ENCODE data around the gene ADAMTS8.

Gene ADAMTS8

GRCh38 chr11:130420478-130421198 is 7.8 kb downstream of the ADAMTS8 start:
- DNase-seq (ENCODE audit: low read depth in 2 of 2) = no peak

GRCh38 chr11:130418756-130419155 is 9.7 kb downstream of the ADAMTS8 start:
- DNase-seq (ENCODE audit: low read depth in 2 of 2) = no peak

GRCh38 chr11:130418210-130418609 is 10.2 kb downstream of the ADAMTS8 start:
- no peak for DNase-seq (ENCODE audit: low read depth in 2 of 2)

- DNase-seq (ENCODE audit: low read depth in 2 of 2) = no peak
These were observed 11.5 kb downstream of the ADAMTS8 start for GRCh38 chr11:130416906-130417305.

GRCh38 chr11:130416530-130416882 is 11.9 kb downstream of the ADAMTS8 start:
- DNase-seq (ENCODE audit: low read depth in 2 of 2) = no peak

- no peak for DNase-seq (ENCODE audit: low read depth in 2 of 2)
These were observed 12.5 kb downstream of the ADAMTS8 start for GRCh38 chr11:130415731-130416529.

GRCh38 chr11:130414107-130415080 is 14.0 kb downstream of the ADAMTS8 start:
- DNase-seq (ENCODE audit: low read depth in 2 of 2) = no peak

- no peak for DNase-seq (ENCODE audit: low read depth in 2 of 2)
These were observed 14.9 kb downstream of the ADAMTS8 start for GRCh38 chr11:130413405-130414106.

- DNase-seq (ENCODE audit: low read depth in 2 of 2) = no peak
These were observed 17.2 kb downstream of the ADAMTS8 start for GRCh38 chr11:130411223-130411622.

GRCh38 chr11:130409594-130410388 is 18.6 kb downstream of the ADAMTS8 start:
- DNase-seq (ENCODE audit: low read depth in 2 of 2) = no peak

GRCh38 chr11:130408901-130409300 is 19.5 kb downstream of the ADAMTS8 start:
- DNase-seq (ENCODE audit: low read depth in 2 of 2) = no peak

- no peak for DNase-seq (ENCODE audit: low read depth in 2 of 2)
These were observed 20.0 kb downstream of the ADAMTS8 start for GRCh38 chr11:130408401-130408890.

- DNase-seq (ENCODE audit: low read depth in 2 of 2) = no peak
These were observed 20.4 kb downstream of the ADAMTS8 start for GRCh38 chr11:130407978-130408377.

- no peak for DNase-seq (ENCODE audit: low read depth in 2 of 2)
These were observed 23.0 kb downstream of the ADAMTS8 start for GRCh38 chr11:130405428-130405827.

- no peak for DNase-seq (ENCODE audit: low read depth in 2 of 2)
These were observed 23.7 kb downstream of the ADAMTS8 start for GRCh38 chr11:130404727-130405126.

GRCh38 chr11:130403967-130404366 is 24.4 kb downstream of the ADAMTS8 start:
- DNase-seq (ENCODE audit: low read depth in 2 of 2) = no peak

GRCh38 chr11:130403271-130403804 is 25.1 kb downstream of the ADAMTS8 start:
- no peak for DNase-seq (ENCODE audit: low read depth in 2 of 2)

GRCh38 chr11:130402570-130402969 is 25.8 kb downstream of the ADAMTS8 start:
- DNase-seq (ENCODE audit: low read depth in 2 of 2) = no peak

- DNase-seq (ENCODE audit: low read depth in 2 of 2) = no peak
These were observed 27.5 kb downstream of the ADAMTS8 start for GRCh38 chr11:130400781-130401483.

Measured in activated CD8-positive, alpha-beta memory T cell treated with anti-CD3 and anti-CD28 coated beads for 4 hours (primary cell).